GM21528 (cell line): ENCODE measurements around the gene TECPR2.
"Not testable (repeated sequence)": the region's sequence is repeated elsewhere in the genome, so short reads cannot be mapped to it uniquely, and the experiment has no call there.

ENCODE experiments used
- ATAC-seq: cut with Tn5 transposase; IDR thresholded peaks from one replicate; pipeline ENCODE4 v1.9.1; 2021; ENCODE audit warnings: mild to moderate bottlenecking, moderate library complexity; ENCODE audit not compliant: unreplicated experiment, low FRiP score

TECPR2 gene

GRCh38 chr14:102545461-102546265 lies 182.9 kb downstream of the TECPR2 start:
- no peak for ATAC-seq

GRCh38 chr14:102548616-102549240 lies 186.0 kb downstream of the TECPR2 start:
- no peak for ATAC-seq

GRCh38 chr14:102550927-102551401 lies 188.2 kb downstream of the TECPR2 start:
- not testable (repeated sequence) for ATAC-seq
